Stomach (tissue), 4 donors: ENCODE measurements around the gene RPTOR.

ENCODE experiments used
- EP300 ChIP-seq: sonication (generic); formaldehyde crosslinking; IDR thresholded peaks from one replicate; pipeline ENCODE4 v1.6.1; 2017; ENCODE audit warnings: antibody characterized with exemption
- POLR2A ChIP-seq, 4 donors: fragments of 450-650 bp; IDR thresholded peaks; one replicate each; pipeline ENCODE4 v1.6.1; 2016; ENCODE audit warnings: antibody characterized with exemption in 4 of 4, control low read depth in 2 of 4, mild to moderate bottlenecking in 1 of 4, moderate library complexity in 1 of 4
- POLR2AphosphoS5 ChIP-seq, 3 donors: sonication (generic); formaldehyde crosslinking; IDR thresholded peaks; one replicate each; pipeline ENCODE4 v1.6.1; 2016; ENCODE audit warnings: antibody characterized with exemption in 3 of 3
- TF ChIP-seq, protein P1 (sequence below), 7 experiments: fragments of 450-650 bp in 4 of 7; fragments of 200-600 bp in 3 of 7; sonication (generic) in 3 of 7; IDR thresholded peaks; one replicate each; pipeline ENCODE4 v1.5.1; 2016 to 2019; ENCODE audit warnings: antibody characterized with exemption in 7 of 7, control low read depth in 2 of 7, mild to moderate bottlenecking in 1 of 7

DNA sequence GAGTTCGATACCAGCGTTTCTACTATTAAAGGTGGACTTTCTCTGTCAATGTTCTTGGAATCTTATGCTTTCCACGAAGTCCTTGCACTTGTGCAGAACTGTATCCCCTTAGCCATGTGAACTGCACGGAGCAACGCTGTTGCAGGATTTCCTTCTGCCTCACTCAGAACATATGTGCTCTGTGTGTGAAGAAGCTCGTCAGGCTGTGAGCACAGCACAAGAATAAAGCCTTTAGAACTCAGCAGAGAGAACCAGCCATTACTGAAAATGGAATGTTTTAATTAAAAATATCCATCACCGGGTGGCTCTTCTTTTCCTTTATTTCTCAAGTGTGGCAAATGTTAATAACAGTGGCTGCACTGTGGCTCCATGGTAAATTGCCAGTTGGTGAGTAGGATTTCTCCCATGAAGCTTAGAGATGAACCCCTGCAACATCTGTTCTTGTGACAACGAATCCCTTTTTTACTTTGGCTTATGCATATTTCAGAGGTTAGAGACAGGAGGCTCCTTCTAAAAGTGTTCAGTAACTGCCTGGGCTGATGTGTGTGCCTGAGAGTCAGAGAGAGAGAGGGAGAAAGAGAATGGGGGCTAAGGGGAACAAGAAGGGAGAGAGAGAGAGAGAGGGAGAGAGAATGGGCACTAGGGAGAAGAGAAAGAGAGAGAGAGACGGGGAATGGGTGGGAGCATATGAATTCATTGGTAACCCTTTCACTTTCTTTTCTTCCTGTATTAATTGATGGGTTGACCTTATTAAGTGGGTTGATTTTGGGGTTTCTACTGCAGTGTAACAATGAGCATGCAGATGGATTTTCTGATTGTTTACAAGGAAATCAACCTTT is 50.0 kb downstream of the RPTOR start:
- no peak for TF ChIP-seq POLR2AphosphoS5 (IDR thresholded peaks at IDR 0.05)
- TF ChIP-seq, protein P1, sequence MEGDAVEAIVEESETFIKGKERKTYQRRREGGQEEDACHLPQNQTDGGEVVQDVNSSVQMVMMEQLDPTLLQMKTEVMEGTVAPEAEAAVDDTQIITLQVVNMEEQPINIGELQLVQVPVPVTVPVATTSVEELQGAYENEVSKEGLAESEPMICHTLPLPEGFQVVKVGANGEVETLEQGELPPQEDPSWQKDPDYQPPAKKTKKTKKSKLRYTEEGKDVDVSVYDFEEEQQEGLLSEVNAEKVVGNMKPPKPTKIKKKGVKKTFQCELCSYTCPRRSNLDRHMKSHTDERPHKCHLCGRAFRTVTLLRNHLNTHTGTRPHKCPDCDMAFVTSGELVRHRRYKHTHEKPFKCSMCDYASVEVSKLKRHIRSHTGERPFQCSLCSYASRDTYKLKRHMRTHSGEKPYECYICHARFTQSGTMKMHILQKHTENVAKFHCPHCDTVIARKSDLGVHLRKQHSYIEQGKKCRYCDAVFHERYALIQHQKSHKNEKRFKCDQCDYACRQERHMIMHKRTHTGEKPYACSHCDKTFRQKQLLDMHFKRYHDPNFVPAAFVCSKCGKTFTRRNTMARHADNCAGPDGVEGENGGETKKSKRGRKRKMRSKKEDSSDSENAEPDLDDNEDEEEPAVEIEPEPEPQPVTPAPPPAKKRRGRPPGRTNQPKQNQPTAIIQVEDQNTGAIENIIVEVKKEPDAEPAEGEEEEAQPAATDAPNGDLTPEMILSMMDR (IDR thresholded peaks at IDR 0.05): no peak
- no peak for TF ChIP-seq POLR2A (IDR thresholded peaks at IDR 0.05)
- TF ChIP-seq EP300: no peak
